ENCODE data around the gene PDE6C.

PDE6C gene

DNA sequence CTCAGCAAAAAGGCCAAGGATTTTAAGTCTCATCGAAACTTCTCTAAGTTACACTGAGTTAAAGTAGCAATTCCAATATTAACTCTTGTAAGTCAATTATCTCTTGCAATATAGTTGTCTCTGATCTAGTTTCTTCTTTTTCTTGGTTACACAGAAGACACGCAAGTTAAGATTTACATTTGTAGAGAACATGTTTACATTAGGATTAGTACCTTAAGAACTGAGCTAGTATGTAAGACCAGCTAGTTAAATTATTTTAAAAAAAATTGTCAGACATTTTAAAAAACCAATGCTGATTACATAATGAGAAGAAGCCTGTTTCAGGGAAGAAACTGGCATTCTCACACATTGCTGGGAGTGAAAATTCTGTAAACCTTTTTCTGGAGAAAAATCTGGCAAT lies 58.7 kb downstream of the PDE6C start:
- TF ChIP-seq, protein P1, sequence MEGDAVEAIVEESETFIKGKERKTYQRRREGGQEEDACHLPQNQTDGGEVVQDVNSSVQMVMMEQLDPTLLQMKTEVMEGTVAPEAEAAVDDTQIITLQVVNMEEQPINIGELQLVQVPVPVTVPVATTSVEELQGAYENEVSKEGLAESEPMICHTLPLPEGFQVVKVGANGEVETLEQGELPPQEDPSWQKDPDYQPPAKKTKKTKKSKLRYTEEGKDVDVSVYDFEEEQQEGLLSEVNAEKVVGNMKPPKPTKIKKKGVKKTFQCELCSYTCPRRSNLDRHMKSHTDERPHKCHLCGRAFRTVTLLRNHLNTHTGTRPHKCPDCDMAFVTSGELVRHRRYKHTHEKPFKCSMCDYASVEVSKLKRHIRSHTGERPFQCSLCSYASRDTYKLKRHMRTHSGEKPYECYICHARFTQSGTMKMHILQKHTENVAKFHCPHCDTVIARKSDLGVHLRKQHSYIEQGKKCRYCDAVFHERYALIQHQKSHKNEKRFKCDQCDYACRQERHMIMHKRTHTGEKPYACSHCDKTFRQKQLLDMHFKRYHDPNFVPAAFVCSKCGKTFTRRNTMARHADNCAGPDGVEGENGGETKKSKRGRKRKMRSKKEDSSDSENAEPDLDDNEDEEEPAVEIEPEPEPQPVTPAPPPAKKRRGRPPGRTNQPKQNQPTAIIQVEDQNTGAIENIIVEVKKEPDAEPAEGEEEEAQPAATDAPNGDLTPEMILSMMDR (IDR thresholded peaks at IDR 0.05; ENCODE audit: control insufficient read depth, insufficient read depth, low read depth, low read length, missing control alignments) = no peak
- DNase-seq (ENCODE audit: low read depth) = no peak
- no peak overlapping the region for H3K4me3 ChIP-seq (ENCODE audit: control insufficient read depth, low read depth, low read length)

DNA sequence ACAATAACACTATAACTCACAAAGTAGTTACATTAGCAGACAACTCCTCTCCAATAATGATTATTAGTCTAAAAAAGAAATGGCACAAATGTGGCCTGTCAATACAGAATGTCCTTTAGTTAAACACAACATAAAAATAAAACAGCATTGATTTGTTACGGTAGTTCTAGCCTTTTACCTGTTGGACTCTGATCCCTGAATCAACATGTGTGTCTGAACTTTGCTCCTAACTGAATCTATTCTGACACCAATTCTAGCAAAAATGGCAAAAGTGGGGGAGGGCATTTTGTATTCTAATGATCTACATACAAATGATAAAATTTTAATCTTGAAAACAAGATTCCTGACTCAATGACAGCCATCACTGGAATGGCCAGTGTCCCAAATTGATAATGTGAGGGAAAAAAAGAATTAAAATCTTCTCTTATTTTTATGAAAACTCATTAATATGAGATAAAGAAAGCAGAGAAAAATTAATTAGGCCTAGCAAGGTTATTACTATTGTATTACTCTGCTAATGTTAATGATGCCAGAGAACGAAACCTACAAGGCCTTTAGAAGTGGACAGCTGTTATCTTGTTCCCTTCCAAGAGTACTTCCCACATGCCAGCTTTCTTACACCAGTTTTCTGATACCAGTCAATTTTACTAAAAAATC lies 59.8 kb downstream of the PDE6C start:
- TF ChIP-seq, protein P1 (IDR thresholded peaks at IDR 0.05; ENCODE audit: control insufficient read depth, insufficient read depth, low read depth, low read length, missing control alignments) = no peak
- no peak for DNase-seq (ENCODE audit: low read depth)
- no peak overlapping the region for H3K4me3 ChIP-seq (ENCODE audit: control insufficient read depth, low read depth, low read length)

DNA sequence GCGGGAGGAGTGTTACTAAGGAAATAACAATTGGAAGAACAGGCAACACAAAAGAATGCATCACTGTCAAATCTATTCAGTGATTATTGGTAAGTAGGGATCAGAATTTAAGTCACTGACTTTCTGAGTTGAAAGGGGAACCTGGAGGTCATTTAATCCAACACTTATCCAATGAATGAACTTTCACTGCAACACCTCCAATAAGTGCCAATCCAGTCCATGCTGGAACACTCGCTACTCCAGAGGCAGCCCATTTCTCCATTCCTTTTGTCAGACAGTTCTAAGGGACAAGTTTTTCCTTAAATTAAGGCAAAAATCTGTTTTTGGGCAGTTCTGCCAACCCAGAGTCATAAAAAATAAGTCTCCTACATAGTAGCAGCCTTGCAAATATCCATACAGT lies 60.6 kb downstream of the PDE6C start:
- no peak for DNase-seq (ENCODE audit: low read depth)
- TF ChIP-seq, protein P1 (IDR thresholded peaks at IDR 0.05; ENCODE audit: control insufficient read depth, insufficient read depth, low read depth, low read length, missing control alignments) = no peak
- H3K4me3 ChIP-seq (ENCODE audit: control insufficient read depth, low read depth, low read length) = no peak overlapping the region

DNA sequence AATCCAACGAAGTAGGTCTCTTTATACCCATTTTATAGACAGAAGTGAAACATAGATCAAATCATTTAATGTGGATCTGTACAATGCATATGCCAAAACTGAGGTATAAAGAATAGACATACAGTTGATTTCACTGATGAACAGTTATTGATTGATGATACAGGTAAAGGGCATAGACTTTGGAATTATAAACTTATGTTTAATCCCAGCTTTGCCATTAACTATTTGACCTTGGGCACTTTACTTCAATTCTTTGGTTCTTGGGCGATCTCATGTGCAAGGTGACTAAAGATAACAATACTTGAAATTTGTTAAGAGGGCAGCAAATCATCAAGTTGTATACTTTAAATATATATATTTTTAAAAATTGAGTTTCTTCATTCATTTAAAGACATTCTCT lies 61.5 kb downstream of the PDE6C start:
- TF ChIP-seq, protein P1 (IDR thresholded peaks at IDR 0.05; ENCODE audit: control insufficient read depth, insufficient read depth, low read depth, low read length, missing control alignments) = no peak
- DNase-seq (ENCODE audit: low read depth) = no peak
- no peak overlapping the region for H3K4me3 ChIP-seq (ENCODE audit: control insufficient read depth, low read depth, low read length)

DNA sequence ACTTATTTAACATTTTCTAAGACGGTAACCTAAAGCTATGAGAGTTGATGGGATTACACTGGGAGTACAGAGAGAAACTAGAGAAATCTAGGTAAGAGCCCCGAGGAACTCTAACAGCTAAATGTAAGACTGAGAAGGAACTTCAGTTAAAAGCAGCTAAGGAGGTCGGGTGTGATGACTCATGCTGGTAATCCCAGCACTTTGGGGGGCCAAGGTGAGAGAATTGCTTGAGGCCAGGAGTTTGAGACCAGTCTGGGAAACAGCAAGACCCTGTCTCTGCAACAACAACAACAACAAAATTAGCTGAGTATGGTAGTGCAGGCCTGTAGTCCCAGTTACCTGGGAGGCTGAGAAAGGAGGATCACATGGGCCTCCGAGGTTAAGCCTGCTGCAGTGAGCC lies 66.0 kb downstream of the PDE6C start:
- no peak for DNase-seq (ENCODE audit: low read depth)
- TF ChIP-seq, protein P1 (IDR thresholded peaks at IDR 0.05; ENCODE audit: control insufficient read depth, insufficient read depth, low read depth, low read length, missing control alignments) = no peak
- H3K4me3 ChIP-seq (ENCODE audit: control insufficient read depth, low read depth, low read length) = no peak overlapping the region

DNA sequence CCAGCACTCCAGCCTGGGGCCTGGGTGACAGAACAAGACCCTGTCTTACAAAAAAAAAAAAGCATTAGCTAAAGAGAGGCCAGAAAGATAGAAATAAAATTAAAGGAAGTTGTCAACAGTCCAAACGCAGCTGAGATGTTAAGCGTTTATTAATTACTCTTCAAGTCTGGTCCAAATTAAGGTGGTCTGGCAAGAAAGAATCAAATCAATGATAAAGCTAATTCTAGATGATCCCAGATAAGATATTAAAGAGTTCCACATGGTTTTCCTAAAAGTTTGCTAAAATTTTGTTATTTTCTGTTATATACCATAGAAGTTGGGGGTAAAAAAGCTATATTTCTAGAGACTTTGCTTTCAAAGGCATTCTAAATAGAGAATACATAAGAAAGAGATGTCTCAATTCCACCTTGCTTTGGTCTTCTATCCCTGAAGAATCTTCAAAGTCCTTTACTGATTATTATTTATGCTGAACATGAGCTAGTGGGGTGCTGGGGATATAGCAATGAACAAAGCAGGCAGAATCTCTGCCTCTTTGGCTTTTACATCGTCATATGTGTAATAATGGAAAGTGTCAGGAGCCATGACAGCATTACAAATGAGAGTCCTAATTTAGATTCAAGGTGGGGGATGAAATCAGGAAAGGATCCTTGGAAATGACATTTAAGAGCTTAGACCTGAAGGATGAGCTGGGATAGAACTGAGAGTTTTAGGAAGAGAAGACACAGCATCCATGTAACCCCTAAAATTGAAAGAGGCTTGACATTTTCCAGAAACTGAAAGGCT lies 66.7 kb downstream of the PDE6C start:
- no peak overlapping the region for H3K4me3 ChIP-seq (ENCODE audit: control insufficient read depth, low read depth, low read length)
- TF ChIP-seq, protein P1 (IDR thresholded peaks at IDR 0.05; ENCODE audit: control insufficient read depth, insufficient read depth, low read depth, low read length, missing control alignments) = no peak
- DNase-seq (ENCODE audit: low read depth) = no peak
